K562 (cell line): Measurements from ENCODE around the gene NUDT22. TPM values are rescaled to one million over a fixed set of nuclear protein-coding genes. Genes with fewer than 3 reads are reported as not detected.

Source experiments
- CGGBP1 ChIP-seq: fragments of 250-450 bp; sonication (Bioruptor Pico); IDR thresholded peaks from 2 replicates; pipeline ENCODE4 v1.9.0; 2021; ENCODE audit warnings: mild to moderate bottlenecking
- CREM ChIP-seq: IDR thresholded peaks from 2 replicates; pipeline ENCODE4 v1.6.1; 2014; ENCODE audit warnings: antibody characterized with exemption, low read depth
- CUX1 ChIP-seq: fragments of 200-800 bp; sonication (Bioruptor generic); IDR thresholded peaks from 2 replicates; pipeline ENCODE4 v1.6.1; 2016; ENCODE audit warnings: missing genetic modification characterization, missing compliant biosample characterization
- NRF1 ChIP-seq, 2 experiments: fragments of 450-650 bp; IDR thresholded peaks in 1 of 2; conservative IDR thresholded peaks in 1 of 2; 2 replicates each; pipeline ENCODE4 v1.6.1; 2014; ENCODE audit warnings: mild to moderate bottlenecking in 2 of 2
- POLR2AphosphoS2 ChIP-seq: IDR thresholded peaks from 2 replicates; pipeline ENCODE4 v1.6.1; 2012; ENCODE audit warnings: low read length, improper control_type of control experiment
- TGIF2 ChIP-seq: sonication (generic); formaldehyde crosslinking; IDR thresholded peaks from 2 replicates; pipeline ENCODE4 v1.8.1; 2022; ENCODE audit warnings: mild to moderate bottlenecking, missing genetic modification reagents, moderate library complexity
- THAP12 ChIP-seq: fragments of 250-450 bp; sonication (Bioruptor Pico); IDR thresholded peaks from 2 replicates; pipeline ENCODE4 v1.9.0; 2021; ENCODE audit warnings: mild to moderate bottlenecking, inconsistent platforms
- ZNF3 ChIP-seq: fragments of 250-450 bp; sonication (Bioruptor Pico); IDR thresholded peaks from 2 replicates; pipeline ENCODE4 v1.5.0; 2021; ENCODE audit warnings: mild to moderate bottlenecking, moderate library complexity
- ZNF778 ChIP-seq: fragments of 450-650 bp; formaldehyde crosslinking; IDR thresholded peaks from 2 replicates; pipeline ENCODE4 v1.4.0; 2020; ENCODE audit warnings: mild to moderate bottlenecking, moderate library complexity
- polyA plus RNA-seq, 8 experiments: library from polyadenylated mRNA; depleted of rRNA in 4 of 8; stranded (reverse) in 5 of 8; unstranded in 3 of 8; fragments of >200 nt; fragmentation: Nextera tagmentation in 2 of 8; fragmentation: Illumina TruSeq in 1 of 8; extraction: Ambion mirVana in 2 of 8; extraction: Trizol in 1 of 8; gene quantifications; 2 replicates each; pipeline versions ENCODE4 v1.2.1 to v1.2.3, GENCODE V29; 2011 to 2014; ENCODE audit warnings: inconsistent platforms in 1 of 8, missing spikeins in 1 of 8
- total RNA-seq, 7 experiments: library from RNA; depleted of rRNA in 6 of 7; stranded (reverse); fragments of >200 nt in 6 of 7; fragmentation: Illumina TruSeq in 2 of 7; extraction: Trizol in 2 of 7; gene quantifications; 2 replicates each; pipeline versions ENCODE4 v1.2.1 to v1.2.3, GENCODE V29; 2011 to 2021; ENCODE audit warnings: low replicate concordance in 1 of 7
- TF ChIP-seq, protein P1 (sequence below): fragments of 450-650 bp; IDR thresholded peaks from 2 replicates; pipeline ENCODE4 v1.6.1; 2016; ENCODE audit warnings: low read depth
- TF ChIP-seq, protein P2 (sequence below): fragments of 250-450 bp; sonication (Bioruptor Pico); IDR thresholded peaks from 2 replicates; pipeline ENCODE4 v1.8.0; 2022; ENCODE audit warnings: moderate library complexity, mild to moderate bottlenecking, inconsistent platforms

NUDT22 gene
- total and polyA plus RNA-seq, 9 of the 15 experiments (the other 6 are each of a cell fraction or from before 2014, with no cell fraction given), result 6.3 to 92.6 (median 37.4) TPM

DNA sequence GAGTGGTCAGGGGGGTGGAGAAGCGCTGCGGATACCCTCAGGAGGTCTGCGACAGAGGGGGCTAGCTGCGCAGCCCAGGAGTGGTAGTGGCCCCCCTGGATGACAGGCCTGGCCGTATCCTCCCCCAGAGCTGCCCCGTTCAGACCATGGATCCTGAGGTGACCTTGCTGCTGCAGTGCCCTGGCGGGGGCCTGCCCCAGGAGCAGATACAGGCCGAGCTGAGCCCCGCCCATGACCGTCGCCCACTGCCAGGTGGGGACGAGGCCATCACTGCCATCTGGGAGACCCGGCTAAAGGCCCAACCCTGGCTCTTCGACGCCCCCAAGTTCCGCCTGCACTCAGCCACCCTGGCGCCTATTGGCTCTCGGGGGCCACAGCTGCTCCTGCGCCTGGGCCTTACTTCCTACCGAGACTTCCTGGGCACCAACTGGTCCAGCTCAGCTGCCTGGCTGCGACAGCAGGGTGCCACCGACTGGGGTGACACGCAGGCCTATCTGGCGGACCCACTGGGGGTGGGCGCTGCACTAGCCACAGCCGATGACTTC, 505 bp downstream of the NUDT22 start (continued):
- TF ChIP-seq, protein P1, sequence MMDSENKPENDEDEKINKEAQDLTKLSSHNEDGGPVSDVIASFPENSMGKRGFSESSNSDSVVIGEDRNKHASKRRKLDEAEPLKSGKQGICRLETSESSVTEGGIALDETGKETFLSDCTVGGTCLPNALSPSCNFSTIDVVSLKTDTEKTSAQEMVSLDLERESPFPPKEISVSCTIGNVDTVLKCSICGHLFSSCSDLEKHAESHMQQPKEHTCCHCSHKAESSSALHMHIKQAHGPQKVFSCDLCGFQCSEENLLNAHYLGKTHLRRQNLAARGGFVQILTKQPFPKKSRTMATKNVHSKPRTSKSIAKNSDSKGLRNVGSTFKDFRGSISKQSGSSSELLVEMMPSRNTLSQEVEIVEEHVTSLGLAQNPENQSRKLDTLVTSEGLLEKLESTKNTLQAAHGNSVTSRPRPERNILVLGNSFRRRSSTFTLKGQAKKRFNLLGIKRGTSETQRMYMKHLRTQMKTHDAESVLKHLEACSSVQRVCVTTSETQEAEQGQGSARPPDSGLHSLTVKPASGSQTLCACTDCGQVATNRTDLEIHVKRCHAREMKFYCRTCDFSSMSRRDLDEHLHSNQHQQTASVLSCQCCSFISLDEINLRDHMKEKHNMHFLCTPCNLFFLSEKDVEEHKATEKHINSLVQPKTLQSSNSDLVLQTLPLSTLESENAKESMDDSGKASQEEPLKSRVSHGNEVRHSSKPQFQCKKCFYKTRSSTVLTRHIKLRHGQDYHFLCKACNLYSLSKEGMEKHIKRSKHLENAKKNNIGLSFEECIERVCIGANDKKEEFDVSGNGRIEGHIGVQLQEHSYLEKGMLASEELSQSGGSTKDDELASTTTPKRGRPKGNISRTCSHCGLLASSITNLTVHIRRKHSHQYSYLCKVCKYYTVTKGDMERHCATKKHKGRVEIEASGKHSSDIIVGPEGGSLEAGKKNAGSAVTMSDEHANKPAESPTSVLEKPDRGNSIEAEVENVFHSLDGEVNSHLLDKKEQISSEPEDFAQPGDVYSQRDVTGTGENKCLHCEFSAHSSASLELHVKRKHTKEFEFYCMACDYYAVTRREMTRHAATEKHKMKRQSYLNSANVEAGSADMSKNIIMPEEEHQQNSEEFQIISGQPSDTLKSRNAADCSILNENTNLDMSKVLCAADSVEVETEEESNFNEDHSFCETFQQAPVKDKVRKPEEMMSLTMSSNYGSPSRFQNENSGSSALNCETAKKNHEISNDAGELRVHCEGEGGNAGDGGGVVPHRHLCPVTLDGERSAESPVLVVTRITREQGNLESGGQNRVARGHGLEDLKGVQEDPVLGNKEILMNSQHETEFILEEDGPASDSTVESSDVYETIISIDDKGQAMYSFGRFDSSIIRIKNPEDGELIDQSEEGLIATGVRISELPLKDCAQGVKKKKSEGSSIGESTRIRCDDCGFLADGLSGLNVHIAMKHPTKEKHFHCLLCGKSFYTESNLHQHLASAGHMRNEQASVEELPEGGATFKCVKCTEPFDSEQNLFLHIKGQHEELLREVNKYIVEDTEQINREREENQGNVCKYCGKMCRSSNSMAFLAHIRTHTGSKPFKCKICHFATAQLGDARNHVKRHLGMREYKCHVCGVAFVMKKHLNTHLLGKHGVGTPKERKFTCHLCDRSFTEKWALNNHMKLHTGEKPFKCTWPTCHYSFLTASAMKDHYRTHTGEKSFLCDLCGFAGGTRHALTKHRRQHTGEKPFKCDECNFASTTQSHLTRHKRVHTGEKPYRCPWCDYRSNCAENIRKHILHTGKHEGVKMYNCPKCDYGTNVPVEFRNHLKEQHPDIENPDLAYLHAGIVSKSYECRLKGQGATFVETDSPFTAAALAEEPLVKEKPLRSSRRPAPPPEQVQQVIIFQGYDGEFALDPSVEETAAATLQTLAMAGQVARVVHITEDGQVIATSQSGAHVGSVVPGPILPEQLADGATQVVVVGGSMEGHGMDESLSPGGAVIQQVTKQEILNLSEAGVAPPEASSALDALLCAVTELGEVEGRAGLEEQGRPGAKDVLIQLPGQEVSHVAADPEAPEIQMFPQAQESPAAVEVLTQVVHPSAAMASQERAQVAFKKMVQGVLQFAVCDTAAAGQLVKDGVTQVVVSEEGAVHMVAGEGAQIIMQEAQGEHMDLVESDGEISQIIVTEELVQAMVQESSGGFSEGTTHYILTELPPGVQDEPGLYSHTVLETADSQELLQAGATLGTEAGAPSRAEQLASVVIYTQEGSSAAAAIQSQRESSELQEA, result no peak
- TF ChIP-seq ZNF778 (CRISPR knock-in tag), result no peak
- TF ChIP-seq CGGBP1, result no peak
- TF ChIP-seq NRF1 (conservative IDR thresholded peaks at IDR 0.05 in 1 of 2, IDR thresholded peaks at IDR 0.05 in 1 of 2), result peak; percentile 57 to 58; a peak in 3 of 4 replicates
- TF ChIP-seq CREM, result no peak
- TF ChIP-seq THAP12 (CRISPR knock-in tag), result no peak
- TF ChIP-seq ZNF3 (CRISPR knock-in tag), result no peak
- TF ChIP-seq POLR2AphosphoS2, result no peak
- TF ChIP-seq, protein P2, sequence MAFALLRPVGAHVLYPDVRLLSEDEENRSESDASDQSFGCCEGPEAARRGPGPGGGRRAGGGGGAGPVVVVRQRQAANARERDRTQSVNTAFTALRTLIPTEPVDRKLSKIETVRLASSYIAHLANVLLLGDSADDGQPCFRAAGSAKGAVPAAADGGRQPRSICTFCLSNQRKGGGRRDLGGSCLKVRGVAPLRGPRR, result peak; percentile 28; the same call in 1 of the 2 replicates
- TF ChIP-seq CUX1, result no peak
- TF ChIP-seq TGIF2 (CRISPR knock-in tag), result no peak
